ENCODE data around the gene G3BP1. TPM values are rescaled to one million over a fixed set of nuclear protein-coding genes. Genes with fewer than 3 reads are reported as not detected.

Gene G3BP1
- total RNA-seq, 4 donors from 2014 or later, result 72.1 to 240 (median 168) TPM

GRCh38 chr5:151758430-151759241 lies 13.1 kb upstream of the G3BP1 start, which contains the start of gene ATOX1:
Gene ATOX1, minus strand, starts transcription at chr5:151758631. Its CDS starts 80 bp downstream, at chr5:151758551.
- Histone ChIP-seq H3K27me3 (no peaks in the 10 kb centered on the region), H3K9me3 (no peaks in the 10 kb centered on the region), H3K36me3 (no peaks in the 10 kb centered on the region), H3K4me1 (peaks cover 0 to 9% of the 10 kb centered on the region in 2 donors), H3K4me3 (peak within 1 kb of the TSS; percentile 64 to 95), H3K27ac (peak within 1 kb of the TSS; percentile 89 to 97)
- TF ChIP-seq CTCF (IDR thresholded peaks at IDR 0.05), result peak; percentile 27 to 75 (median 49)
- TF ChIP-seq POLR2A (IDR thresholded peaks at IDR 0.05), result peak; percentile 92 to 93
- intact Hi-C loops (cut with DNase I; ENCODE audit: low total_unique reads), result no loop called here
- DNase-seq, result peak; percentile 89 to 95

DNA sequence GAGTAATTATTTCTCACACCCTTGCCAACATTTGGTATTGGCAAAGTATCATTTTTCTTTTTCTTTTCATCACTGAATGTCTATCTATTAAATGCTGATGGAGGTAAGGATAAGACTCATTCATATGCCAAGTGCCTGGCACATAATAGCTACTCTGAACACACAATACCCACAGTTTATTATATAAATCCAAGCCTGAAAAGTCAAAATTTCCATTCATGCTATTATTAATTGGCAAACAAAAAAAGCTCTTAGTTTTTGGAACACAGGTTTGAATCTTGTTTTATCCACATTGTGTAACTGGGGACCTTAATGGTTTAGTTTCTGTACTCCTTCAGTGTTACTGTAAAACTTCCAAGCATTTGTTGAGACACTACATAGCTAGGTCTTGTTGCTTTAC lies 7.0 kb upstream of the G3BP1 start:
- Histone ChIP-seq H3K4me1 (no peaks in the 10 kb centered on the region), H3K27me3 (no peaks in the 10 kb centered on the region), H3K4me3 (no peak overlapping the region), H3K9me3 (no peaks in the 10 kb centered on the region), H3K36me3 (no peaks in the 10 kb centered on the region), H3K27ac (no peak overlapping the region)
- intact Hi-C loops (cut with DNase I; ENCODE audit: low total_unique reads), result no loop called here
- TF ChIP-seq POLR2A (IDR thresholded peaks at IDR 0.05) (no peak), CTCF (IDR thresholded peaks at IDR 0.05) (no peak)
- DNase-seq, result no peak

DNA sequence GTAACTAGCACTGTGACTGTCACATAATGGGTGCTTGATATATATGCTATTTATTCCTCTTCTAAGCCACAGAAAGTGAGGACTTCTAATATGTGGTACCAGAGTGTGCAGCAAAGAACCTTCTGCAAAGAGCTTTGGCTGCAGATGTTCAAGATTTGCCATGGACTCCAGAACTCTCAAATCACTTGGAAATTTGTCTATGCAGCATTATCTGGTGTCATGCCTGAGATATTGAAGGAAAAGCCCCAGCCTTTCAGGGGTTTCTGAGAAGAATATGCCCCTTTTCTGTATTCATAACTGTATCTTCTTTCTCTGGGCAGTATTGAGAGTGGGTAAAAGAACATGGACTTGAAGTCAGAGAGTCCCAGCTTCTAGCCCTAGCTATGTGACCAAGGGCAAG lies 4.8 kb upstream of the G3BP1 start:
- no peak overlapping the region for H3K4me3 ChIP-seq
- H3K9me3 ChIP-seq, result no peaks in the 10 kb centered on the region
- H3K27ac ChIP-seq, result no peak overlapping the region
- no peaks in the 10 kb centered on the region for H3K36me3 ChIP-seq
- no peaks in the 10 kb centered on the region for H3K27me3 ChIP-seq
- no peak for TF ChIP-seq POLR2A (IDR thresholded peaks at IDR 0.05)
- no peak for TF ChIP-seq CTCF (IDR thresholded peaks at IDR 0.05)
- intact Hi-C loops (cut with DNase I; ENCODE audit: low total_unique reads), result no loop called here
- no peak for DNase-seq
- H3K4me1 ChIP-seq, result peaks cover 0 to 5% of the 10 kb centered on the region in 2 donors

DNA sequence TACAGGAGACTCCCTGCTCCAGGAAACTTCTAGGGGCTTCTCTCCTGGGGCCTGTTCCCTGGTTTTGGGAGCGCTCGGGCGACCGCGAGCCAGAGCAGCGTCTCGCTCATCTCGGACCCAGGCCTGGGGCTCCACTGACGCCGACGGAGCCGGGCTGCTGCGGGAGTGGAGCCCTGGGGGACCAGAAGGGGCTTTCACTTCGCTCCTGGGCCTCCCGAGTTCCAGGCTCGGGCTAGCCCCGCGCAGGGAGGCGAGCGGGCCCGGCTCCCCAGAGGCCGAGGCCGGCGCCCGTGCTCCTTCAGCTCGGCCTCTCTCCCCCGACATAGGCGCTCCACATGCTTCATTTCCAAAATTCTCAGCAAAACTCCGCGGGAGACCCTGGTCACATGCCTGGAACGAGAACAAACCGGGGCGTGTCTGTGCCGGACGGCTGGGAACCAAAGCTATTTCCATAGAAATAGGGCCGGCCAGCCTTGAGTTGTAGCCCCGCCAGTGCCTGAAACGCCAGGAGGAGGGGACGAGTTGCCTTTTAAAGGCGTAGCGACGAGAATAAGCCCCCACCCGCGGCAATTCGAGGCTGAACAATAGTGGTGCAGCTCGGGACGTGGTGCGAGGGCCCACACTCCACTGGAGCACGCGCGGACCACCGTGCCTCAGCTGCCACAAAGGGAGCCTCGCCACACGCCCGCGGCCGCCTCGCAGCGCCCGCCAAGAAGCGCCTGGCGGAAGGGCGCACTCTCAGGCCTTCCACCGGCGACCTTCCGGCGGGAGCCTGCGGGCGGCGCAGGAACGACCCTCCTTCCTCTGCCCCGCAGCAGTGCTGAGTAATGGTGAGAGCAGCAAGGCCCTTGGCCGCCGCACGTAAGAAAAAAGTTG lies 1.1 kb upstream of the G3BP1 start:
- DNase-seq, result peak; percentile 81 to 83
- TF ChIP-seq CTCF (IDR thresholded peaks at IDR 0.05) (no peak), POLR2A (IDR thresholded peaks at IDR 0.05) (peak in 1 of 2 donors; percentile 23)
- intact Hi-C loops (cut with DNase I; ENCODE audit: low total_unique reads), result no loop called here
- Histone ChIP-seq H3K4me3 (peak overlapping the region; percentile 50 to 60), H3K27ac (peak overlapping the region; percentile 92 to 94), H3K27me3 (no peaks in the 10 kb centered on the region), H3K4me1 (peaks cover 7 to 11% of the 10 kb centered on the region in 2 donors), H3K36me3 (no peaks in the 10 kb centered on the region), H3K9me3 (no peaks in the 10 kb centered on the region)

Data from uterus (tissue), 4 donors.